ENCODE results near the gene JMJD1C. TPM values are rescaled to one million over a fixed set of nuclear protein-coding genes. Genes with fewer than 3 reads are reported as not detected.
"Not testable (repeated sequence)": the region's sequence is repeated elsewhere in the genome, so short reads cannot be mapped to it uniquely, and the experiment has no call there.

JMJD1C gene
- total RNA-seq, 4 donors from 2014 or later = 127 to 330 (median 208) TPM

DNA sequence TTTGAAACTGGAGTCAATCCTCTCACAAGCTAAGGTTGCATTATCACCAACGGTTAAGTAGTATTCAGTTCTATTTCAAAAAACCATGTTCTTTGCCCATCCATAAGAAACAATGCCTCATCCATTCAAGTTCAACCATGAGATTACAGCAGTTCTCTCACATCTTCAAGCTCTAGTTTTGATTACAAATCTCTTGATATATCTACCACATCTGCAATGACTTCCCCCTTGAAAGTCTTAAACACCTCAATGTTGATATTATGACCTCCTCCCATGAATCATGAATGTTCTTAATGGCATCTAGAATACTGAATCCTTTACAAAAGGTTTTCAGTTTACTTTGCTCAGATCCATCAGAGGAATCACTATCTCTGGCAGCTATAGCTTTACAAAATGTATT, 81.8 kb downstream of the JMJD1C start:
- intact Hi-C loops (cut with DNase I; ENCODE audit: low total_unique reads) = no loop called here
- DNase-seq = no peak
- Histone ChIP-seq H3K27me3 (no peaks in the 10 kb centered on the region), H3K9me3 (no peaks in the 10 kb centered on the region), H3K36me3 (no peaks in the 10 kb centered on the region), H3K4me3 (no peak overlapping the region), H3K27ac (no peak overlapping the region), H3K4me1 (no peaks in the 10 kb centered on the region)
- TF ChIP-seq CTCF (IDR thresholded peaks at IDR 0.05) (no peak), POLR2A (IDR thresholded peaks at IDR 0.05) (no peak)

GRCh38 chr10:63383141-63383540, 82.6 kb downstream of the JMJD1C start:
- Histone ChIP-seq H3K9me3 (no peaks in the 10 kb centered on the region), H3K36me3 (no peaks in the 10 kb centered on the region), H3K27me3 (no peaks in the 10 kb centered on the region), H3K27ac (no peak overlapping the region), H3K4me3 (no peak overlapping the region), H3K4me1 (no peaks in the 10 kb centered on the region)
- no peak for DNase-seq
- no peak for TF ChIP-seq CTCF (IDR thresholded peaks at IDR 0.05)
- no peak for TF ChIP-seq POLR2A (IDR thresholded peaks at IDR 0.05)
- intact Hi-C loops (cut with DNase I; ENCODE audit: low total_unique reads) = no loop called here

DNA sequence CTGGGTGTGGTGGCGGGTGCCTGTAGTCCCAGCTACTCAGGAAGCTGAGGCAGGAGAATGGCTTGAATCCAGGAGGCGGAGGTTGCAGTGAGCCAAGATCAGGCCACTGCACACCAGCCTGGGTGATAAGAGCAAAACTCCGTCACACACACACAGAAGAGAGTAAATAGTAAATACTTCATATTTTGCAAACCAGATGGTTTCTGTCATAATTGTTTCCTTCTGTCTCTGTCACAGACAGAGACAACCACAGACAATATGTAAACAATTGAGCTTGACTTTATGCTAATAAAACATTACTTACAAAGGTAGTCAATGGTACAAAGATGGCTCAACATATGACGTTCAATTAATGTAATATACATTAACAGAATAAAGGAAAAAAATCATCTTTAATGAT, 83.7 kb downstream of the JMJD1C start:
- no peaks in the 10 kb centered on the region for H3K36me3 ChIP-seq
- intact Hi-C loops (cut with DNase I; ENCODE audit: low total_unique reads) = no loop called here
- H3K4me1 ChIP-seq = no peaks in the 10 kb centered on the region
- H3K4me3 ChIP-seq = no peak overlapping the region
- no peak for DNase-seq
- TF ChIP-seq POLR2A (IDR thresholded peaks at IDR 0.05) (no peak), CTCF (IDR thresholded peaks at IDR 0.05) (no peak)
- no peaks in the 10 kb centered on the region for H3K9me3 ChIP-seq
- H3K27me3 ChIP-seq = no peaks in the 10 kb centered on the region
- no peak overlapping the region for H3K27ac ChIP-seq

DNA sequence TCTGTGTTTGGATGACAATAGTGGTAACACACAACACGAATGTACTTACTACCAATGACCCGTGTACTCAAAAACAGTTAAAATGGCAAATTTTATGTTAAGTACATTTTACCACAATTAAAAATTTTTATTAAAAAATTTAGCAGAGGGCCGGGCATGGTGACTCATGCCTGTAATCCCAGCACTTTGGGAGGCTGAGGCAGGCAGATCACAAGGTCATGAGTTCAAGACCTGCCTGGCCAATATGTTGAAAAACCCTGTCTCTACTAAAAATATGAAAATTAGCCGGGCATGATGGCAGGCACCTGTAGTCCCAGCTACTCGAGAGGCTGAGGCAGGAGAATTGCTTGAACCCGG, 88.5 kb downstream of the JMJD1C start:
- H3K36me3 ChIP-seq; H3K27ac ChIP-seq; H3K4me3 ChIP-seq; H3K4me1 ChIP-seq; intact Hi-C loops (cut with DNase I; ENCODE audit: low total_unique reads); DNase-seq; H3K9me3 ChIP-seq; H3K27me3 ChIP-seq: not testable (repeated sequence)

GRCh38 chr10:63376560-63377304, 89.0 kb downstream of the JMJD1C start:
- H3K4me3 ChIP-seq = no peak overlapping the region
- H3K36me3 ChIP-seq = no peaks in the 10 kb centered on the region

More at GRCh38 chr10:63376560-63377304, 89.0 kb downstream of the JMJD1C start:
- intact Hi-C loops (cut with DNase I; ENCODE audit: low total_unique reads) = no loop called here
- H3K4me1 ChIP-seq = no peaks in the 10 kb centered on the region
- no peak for TF ChIP-seq POLR2A (IDR thresholded peaks at IDR 0.05)
- TF ChIP-seq CTCF (IDR thresholded peaks at IDR 0.05) = no peak
- H3K9me3 ChIP-seq = no peaks in the 10 kb centered on the region
- no peaks in the 10 kb centered on the region for H3K27me3 ChIP-seq
- no peak overlapping the region for H3K27ac ChIP-seq
- no peak for DNase-seq
